Activated naive CD4-positive, alpha-beta T cell treated with anti-CD3 and anti-CD28 coated beads, Interleukin-2, amount 10 ng/mL, durations not matched to agents 7 days and 5 days (primary cell): ENCODE results near the gene ANKRD13B.

Experiments used
- CTCF ChIA-PET: fragments of 350-600 bp; sonication (Branson Sonifier 250); formaldehyde crosslinking; loops from one replicate; lab custom pipeline; 2021; ENCODE audit warnings: antibody characterized with exemption; lab: Charles Lee
- DNase-seq: peaks from one replicate; pipeline ENCODE4 v3.0.0-alpha.2; 2020
- H3K27ac Mint-ChIP-seq: one replicate; pipeline ENCODE4 v1.8.0; 2021; ENCODE audit warnings: mild to moderate bottlenecking, moderate library complexity, mixed read lengths
- H3K27me3 Mint-ChIP-seq: one replicate; pipeline ENCODE4 v1.8.0; 2021; ENCODE audit warnings: mild to moderate bottlenecking, mixed read lengths
- H3K36me3 Mint-ChIP-seq: one replicate; pipeline ENCODE4 v1.8.0; 2021; ENCODE audit warnings: mixed read lengths
- H3K4me1 Mint-ChIP-seq: one replicate; pipeline ENCODE4 v1.8.0; 2021; ENCODE audit warnings: mixed read lengths
- H3K4me3 Mint-ChIP-seq: one replicate; pipeline ENCODE4 v1.8.0; 2021; ENCODE audit warnings: mild to moderate bottlenecking, moderate library complexity, mixed read lengths
- H3K9me3 Mint-ChIP-seq: one replicate; pipeline ENCODE4 v1.8.0; 2021; ENCODE audit warnings: mixed read lengths

The ANKRD13B gene

GRCh38 chr17:29597361-29598172, 4.6 kb downstream of the ANKRD13B start:
- Mint-ChIP-seq H3K27ac (no peak overlapping the region), H3K4me1 (peaks cover 10% of the 10 kb centered on the region), H3K9me3 (no peaks in the 10 kb centered on the region), H3K36me3 (no peaks in the 10 kb centered on the region), H3K27me3 (peaks cover 23% of the 10 kb centered on the region), H3K4me3 (no peak overlapping the region)
- DNase-seq, result no peak
- CTCF ChIA-PET, result interaction anchor here (1.8 to 2.5 kb wide), 3 partner anchors 11 to 228 kb away, joined by 6 to 8 read pairs (median 7); no protein-coding TSS in a partner anchor

GRCh38 chr17:29603109-29603674, 10.3 kb downstream of the ANKRD13B start:
- H3K27ac Mint-ChIP-seq, result no peak overlapping the region
- no peak for DNase-seq
- no peaks in the 10 kb centered on the region for H3K9me3 Mint-ChIP-seq
- H3K4me3 Mint-ChIP-seq, result no peak overlapping the region
- peaks cover 23% of the 10 kb centered on the region for H3K27me3 Mint-ChIP-seq
- no peaks in the 10 kb centered on the region for H3K36me3 Mint-ChIP-seq
- H3K4me1 Mint-ChIP-seq, result no peaks in the 10 kb centered on the region
- CTCF ChIA-PET, result no interaction called here

DNA sequence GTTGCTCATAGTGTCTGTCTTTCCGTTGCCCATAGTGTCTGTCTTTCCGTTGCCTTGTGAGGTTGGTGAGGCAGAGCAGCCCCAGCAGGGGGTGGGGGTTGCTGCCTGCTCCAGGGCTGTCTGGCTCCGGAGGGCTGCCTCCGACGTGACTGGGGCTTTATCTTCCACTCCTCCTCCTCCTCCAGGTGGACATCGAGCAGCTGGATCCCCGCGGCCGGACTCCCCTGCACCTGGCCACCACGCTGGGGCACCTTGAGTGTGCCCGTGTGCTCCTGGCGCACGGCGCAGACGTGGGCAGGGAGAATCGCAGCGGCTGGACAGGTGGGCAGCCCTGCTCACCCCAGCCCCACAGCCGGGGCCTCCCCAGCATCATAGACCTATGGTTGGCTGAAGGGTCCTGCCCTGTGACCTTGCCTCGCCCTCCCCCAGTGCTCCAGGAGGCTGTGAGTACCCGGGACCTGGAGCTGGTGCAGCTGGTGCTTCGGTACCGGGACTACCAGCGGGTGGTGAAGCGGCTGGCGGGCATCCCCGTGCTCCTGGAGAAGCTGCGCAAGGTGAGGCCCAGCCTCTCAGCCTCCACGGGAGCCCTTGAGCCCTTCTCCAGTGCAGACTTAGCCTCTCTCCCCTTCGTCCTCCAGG, 14.7 kb downstream of the ANKRD13B start:
- H3K27me3 Mint-ChIP-seq, result peaks cover 23% of the 10 kb centered on the region
- no peak for DNase-seq
- CTCF ChIA-PET, result interaction anchor here (2.0 to 2.5 kb wide), 2 partner anchors 9 to 10 kb away, joined by 5 to 7 read pairs; no protein-coding TSS in a partner anchor
- H3K4me3 Mint-ChIP-seq, result no peak overlapping the region
- H3K27ac Mint-ChIP-seq, result no peak overlapping the region
- H3K36me3 Mint-ChIP-seq, result no peaks in the 10 kb centered on the region
- H3K4me1 Mint-ChIP-seq, result no peaks in the 10 kb centered on the region
- H3K9me3 Mint-ChIP-seq, result no peaks in the 10 kb centered on the region

- Mint-ChIP-seq H3K9me3 (no peaks in the 10 kb centered on the region), H3K27me3 (peaks cover 24% of the 10 kb centered on the region), H3K27ac (no peak overlapping the region), H3K4me1 (peaks cover 5% of the 10 kb centered on the region), H3K4me3 (no peak overlapping the region), H3K36me3 (no peaks in the 10 kb centered on the region)
- CTCF ChIA-PET, result interaction anchor here (1.6 to 2.5 kb wide), 2 partner anchors 8 to 10 kb away, joined by 7 to 8 read pairs; no protein-coding TSS in a partner anchor
- no peak for DNase-seq
Observed at GRCh38 chr17:29608986-29609385, 16.1 kb downstream of the ANKRD13B start.

GRCh38 chr17:29610395-29610794, 17.5 kb downstream of the ANKRD13B start:
- no peak for DNase-seq
- H3K4me3 Mint-ChIP-seq, result no peak overlapping the region
- H3K4me1 Mint-ChIP-seq, result peaks cover 19% of the 10 kb centered on the region
- H3K9me3 Mint-ChIP-seq, result no peaks in the 10 kb centered on the region
- no peaks in the 10 kb centered on the region for H3K36me3 Mint-ChIP-seq
- no peak overlapping the region for H3K27ac Mint-ChIP-seq
- H3K27me3 Mint-ChIP-seq, result peaks cover 23% of the 10 kb centered on the region
- CTCF ChIA-PET, result interaction anchor here (2.3 kb wide), 1 partner anchor 18 kb away, joined by 7 read pairs; no protein-coding TSS in a partner anchor

DNA sequence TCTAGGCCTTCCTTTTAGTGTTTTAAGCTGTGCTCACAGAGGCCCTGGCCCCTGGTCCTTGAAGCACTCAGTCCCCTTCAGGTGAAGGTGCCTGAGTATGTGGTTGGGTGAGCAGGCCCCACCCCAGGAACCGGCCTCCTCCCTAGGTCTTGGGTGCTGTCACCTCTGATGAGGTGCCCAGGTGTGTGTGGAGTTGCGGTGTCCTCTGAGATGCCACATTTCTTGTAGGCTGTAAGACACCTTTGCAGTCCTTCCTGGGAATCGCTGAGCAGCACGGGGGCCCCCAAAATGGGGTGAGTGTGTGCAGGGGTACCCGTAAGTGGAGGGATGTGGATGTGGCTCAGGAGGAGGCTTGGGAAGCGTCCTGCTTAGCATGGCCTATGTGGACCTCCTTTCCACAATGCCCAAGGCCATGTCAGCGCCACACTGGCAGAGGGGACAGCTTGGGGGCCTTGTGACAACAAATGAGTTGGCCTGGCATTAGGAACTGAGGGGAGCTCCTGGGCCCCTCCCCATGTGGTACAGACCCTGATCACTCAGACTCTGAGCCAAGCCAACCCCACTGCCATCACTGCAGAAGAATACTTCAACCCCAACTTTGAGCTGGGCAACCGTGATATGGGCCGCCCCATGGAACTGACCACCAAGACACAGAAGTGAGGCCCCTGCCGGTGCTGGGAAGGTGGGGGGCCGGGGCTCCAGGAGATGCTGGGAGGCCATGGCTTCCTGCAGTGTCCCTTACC, 18.6 kb downstream of the ANKRD13B start:
- H3K36me3 Mint-ChIP-seq, result no peaks in the 10 kb centered on the region

GRCh38 chr17:29612094-29612403, 19.1 kb downstream of the ANKRD13B start:
- H3K4me3 Mint-ChIP-seq, result no peak overlapping the region
- CTCF ChIA-PET, result interaction anchor here (1.2 to 2.3 kb wide), 2 partner anchors 20 to 24 kb away, joined by 3 to 7 read pairs; no protein-coding TSS in a partner anchor
- peaks cover 40% of the 10 kb centered on the region for H3K27me3 Mint-ChIP-seq
- H3K27ac Mint-ChIP-seq, result no peak overlapping the region
- peaks cover 36% of the 10 kb centered on the region for H3K4me1 Mint-ChIP-seq
- DNase-seq, result no peak
- H3K9me3 Mint-ChIP-seq, result no peaks in the 10 kb centered on the region
- H3K36me3 Mint-ChIP-seq, result no peaks in the 10 kb centered on the region

More for the DNA sequence above, 18.6 kb downstream of the ANKRD13B start:
- Mint-ChIP-seq H3K9me3 (no peaks in the 10 kb centered on the region), H3K4me3 (no peak overlapping the region), H3K27ac (no peak overlapping the region), H3K27me3 (peaks cover 34% of the 10 kb centered on the region), H3K4me1 (peaks cover 31% of the 10 kb centered on the region)
- DNase-seq, result no peak
- CTCF ChIA-PET, result interaction anchor here (0.9 to 2.3 kb wide), 3 partner anchors 20 to 46 kb away, joined by 3 to 7 read pairs (median 3); no protein-coding TSS in a partner anchor

DNA sequence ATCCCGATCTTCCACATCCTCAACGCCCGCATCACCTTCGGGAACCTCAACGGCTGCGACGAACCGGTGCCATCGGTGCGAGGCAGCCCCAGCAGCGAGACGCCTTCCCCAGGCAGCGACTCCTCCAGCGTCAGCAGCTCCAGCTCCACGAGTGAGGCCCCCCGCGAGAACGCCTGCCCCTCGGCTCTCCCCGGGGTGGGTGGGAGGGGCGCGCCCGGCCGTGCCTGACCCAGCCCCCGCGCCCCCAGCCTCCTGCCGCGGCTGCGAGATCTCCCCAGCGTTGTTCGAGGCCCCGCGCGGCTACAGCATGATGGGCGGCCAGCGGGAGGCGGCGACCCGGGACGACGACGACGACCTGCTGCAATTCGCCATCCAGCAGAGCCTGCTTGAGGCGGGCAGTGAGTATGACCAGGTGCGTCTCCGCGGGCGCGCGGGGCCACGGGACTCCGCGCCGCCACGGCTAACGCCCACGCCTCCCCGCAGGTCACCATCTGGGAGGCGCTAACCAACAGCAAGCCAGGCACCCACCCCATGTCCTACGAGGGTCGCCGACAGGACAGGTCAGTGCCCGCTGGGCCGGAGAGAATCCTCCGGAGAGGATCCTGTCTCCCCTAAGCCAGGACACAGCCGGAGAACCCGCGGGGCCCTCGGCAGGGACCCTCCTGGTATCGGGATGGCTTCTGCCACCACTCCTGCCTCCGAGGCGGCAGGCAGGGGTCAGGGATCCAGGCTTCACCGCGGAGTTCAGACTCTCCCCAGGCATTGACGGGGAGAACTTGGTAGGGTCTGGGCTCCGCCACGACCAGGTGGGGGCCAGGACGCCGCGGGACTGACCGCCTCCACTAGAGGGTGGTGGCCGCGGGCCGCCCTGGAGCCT, 19.7 kb downstream of the ANKRD13B start:
- Mint-ChIP-seq H3K9me3 (no peaks in the 10 kb centered on the region), H3K27me3 (peaks cover 46% of the 10 kb centered on the region), H3K27ac (no peak overlapping the region), H3K36me3 (no peaks in the 10 kb centered on the region), H3K4me1 (peaks cover 42% of the 10 kb centered on the region), H3K4me3 (peak overlapping the region; percentile 26)
- CTCF ChIA-PET, result interaction anchor here (0.7 to 2.3 kb wide), 11 partner anchors 8 to 33 kb away, joined by 3 to 9 read pairs (median 4); no protein-coding TSS in a partner anchor
- no peak for DNase-seq

DNA sequence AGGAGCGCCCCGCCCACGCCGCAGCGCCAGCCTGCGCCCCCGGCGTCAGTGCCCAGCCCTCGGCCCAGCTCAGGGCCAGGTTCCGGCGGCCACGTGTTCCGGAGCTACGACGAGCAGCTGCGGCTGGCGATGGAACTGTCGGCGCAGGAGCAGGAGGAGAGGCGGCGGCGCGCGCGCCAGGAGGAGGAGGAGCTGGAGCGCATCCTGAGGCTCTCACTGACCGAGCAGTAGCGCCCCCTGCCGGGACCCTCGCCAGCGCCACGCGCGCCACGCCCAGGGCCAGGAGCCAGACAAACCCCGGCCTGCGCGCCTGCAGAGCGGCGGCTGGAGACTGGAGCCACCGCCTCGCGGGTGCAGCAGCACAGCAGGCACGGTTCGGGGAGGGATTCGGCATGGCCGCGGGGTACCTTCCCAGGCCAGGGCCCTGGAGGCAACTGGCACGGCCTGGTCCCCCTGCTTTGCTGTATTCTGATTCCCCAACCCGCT, 20.5 kb downstream of the ANKRD13B start:
- Mint-ChIP-seq H3K4me1 (peaks cover 47% of the 10 kb centered on the region), H3K27me3 (peaks cover 47% of the 10 kb centered on the region), H3K9me3 (no peaks in the 10 kb centered on the region), H3K4me3 (peak overlapping the region; percentile 67), H3K27ac (no peak overlapping the region), H3K36me3 (no peaks in the 10 kb centered on the region)
- DNase-seq, result peak; percentile 97
- CTCF ChIA-PET, result interaction anchor here (0.7 to 1.4 kb wide), 10 partner anchors 9 to 497 kb away, joined by 3 to 9 read pairs (median 4); no protein-coding TSS in a partner anchor

- Mint-ChIP-seq H3K27ac (peak overlapping the region; percentile 60), H3K4me1 (peaks cover 51% of the 10 kb centered on the region), H3K4me3 (peak overlapping the region; percentile 67), H3K36me3 (no peaks in the 10 kb centered on the region), H3K27me3 (peaks cover 47% of the 10 kb centered on the region), H3K9me3 (no peaks in the 10 kb centered on the region)
- no peak for DNase-seq
- CTCF ChIA-PET, result interaction anchor here (0.7 to 1.4 kb wide), 7 partner anchors 15 to 497 kb away, joined by 3 to 9 read pairs (median 5); no protein-coding TSS in a partner anchor
Observed at GRCh38 chr17:29613856-29614255, 20.9 kb downstream of the ANKRD13B start.

DNA sequence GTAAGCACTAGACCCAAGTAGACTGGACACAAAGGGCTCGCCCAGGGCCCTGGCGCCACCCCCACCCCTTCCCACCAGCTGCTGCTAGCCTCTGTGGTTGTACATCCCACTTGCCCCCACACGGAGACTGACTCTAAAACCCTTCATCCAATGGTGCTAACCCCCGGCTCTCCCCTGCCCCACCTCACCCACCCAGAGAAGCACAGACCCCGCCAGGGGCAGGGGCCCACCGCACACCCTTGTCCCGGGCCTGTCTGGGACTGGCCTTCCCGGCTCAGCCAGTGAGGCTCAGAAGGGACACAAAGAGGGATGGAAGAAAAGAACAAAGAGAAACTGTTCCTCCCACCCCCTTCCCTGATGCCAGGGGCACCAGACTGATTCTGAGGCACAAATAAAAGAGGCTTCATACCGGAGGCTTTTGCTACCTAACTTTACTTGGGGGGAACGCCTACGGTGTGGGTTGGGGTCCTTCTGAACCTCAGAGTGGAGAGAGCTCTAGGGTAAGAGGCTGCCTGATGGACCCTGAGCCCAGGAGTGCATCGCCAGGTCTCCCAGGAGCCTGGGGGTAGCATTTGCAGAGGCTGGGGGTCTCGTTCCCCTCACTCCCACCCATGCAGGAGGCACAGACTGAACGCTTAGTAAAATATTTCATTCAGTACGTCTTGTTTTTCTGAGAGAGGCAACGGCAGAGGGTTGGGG, 21.6 kb downstream of the ANKRD13B start:
- DNase-seq, result no peak
- peaks cover 47% of the 10 kb centered on the region for H3K27me3 Mint-ChIP-seq
- H3K27ac Mint-ChIP-seq, result peak overlapping the region; percentile 98
- CTCF ChIA-PET, result interaction anchor here (1.3 to 1.8 kb wide), 5 partner anchors 21 to 42 kb away, joined by 4 to 14 read pairs (median 4); partner anchors contain the start of gene ANKRD13B
- H3K4me3 Mint-ChIP-seq, result peak overlapping the region; percentile 81
- no peaks in the 10 kb centered on the region for H3K36me3 Mint-ChIP-seq
- peaks cover 54% of the 10 kb centered on the region for H3K4me1 Mint-ChIP-seq
- H3K9me3 Mint-ChIP-seq, result no peaks in the 10 kb centered on the region

DNA sequence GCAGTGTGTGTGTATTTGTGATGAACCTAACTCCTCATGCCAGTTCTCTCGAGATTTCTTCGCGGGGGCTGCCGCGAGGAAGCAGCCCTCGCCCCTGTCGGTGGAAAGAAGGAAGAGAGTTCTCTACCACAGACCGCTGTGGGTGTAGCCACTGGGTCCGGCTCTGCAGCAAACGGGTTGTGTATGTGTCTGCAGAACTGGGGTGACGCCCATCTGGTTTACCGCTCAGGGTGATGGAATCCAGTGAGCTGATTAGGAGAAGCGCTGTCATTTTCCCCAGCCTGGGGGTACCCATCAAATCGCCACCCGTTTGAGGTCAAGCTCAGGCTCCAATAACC, 22.1 kb downstream of the ANKRD13B start:
- H3K4me3 Mint-ChIP-seq, result peak overlapping the region; percentile 81
- CTCF ChIA-PET, result interaction anchor here (0.8 to 3.3 kb wide), 7 partner anchors 21 to 245 kb away, joined by 3 to 31 read pairs (median 4); partner anchors contain the start of genes ABHD15, ANKRD13B and TP53I13
- peak; percentile 90 for DNase-seq
- no peaks in the 10 kb centered on the region for H3K9me3 Mint-ChIP-seq
- no peaks in the 10 kb centered on the region for H3K36me3 Mint-ChIP-seq
- H3K4me1 Mint-ChIP-seq, result peaks cover 54% of the 10 kb centered on the region
- peaks cover 49% of the 10 kb centered on the region for H3K27me3 Mint-ChIP-seq
- H3K27ac Mint-ChIP-seq, result peak overlapping the region; percentile 98
